ENCODE results near the gene ZRSR2. TPM values are rescaled to one million over a fixed set of nuclear protein-coding genes. Genes with fewer than 3 reads are reported as not detected.
"Not testable (repeated sequence)": the region's sequence is repeated elsewhere in the genome, so short reads cannot be mapped to it uniquely, and the experiment has no call there.

Gene ZRSR2
- total RNA-seq, 1 donor from 2014 or later = 21.5 TPM

- Mint-ChIP-seq H3K27ac (peak overlapping the region; percentile 73), H3K27me3 (ENCODE audit: low read depth) (no peaks in the 10 kb centered on the region)
- no peak for DNase-seq (ENCODE audit: low spot score in 2 of 2, unreplicated experiment in 2 of 2)
These were observed 40.4 kb upstream of the ZRSR2 start for GRCh38 chrX:15749642-15750610.

GRCh38 chrX:15750611-15751154 lies 39.6 kb upstream of the ZRSR2 start:
- no peaks in the 10 kb centered on the region for H3K9me3 Mint-ChIP-seq
- H3K4me1 Mint-ChIP-seq = peaks cover 55% of the 10 kb centered on the region
- peaks cover 9% of the 10 kb centered on the region for H3K36me3 Mint-ChIP-seq
- H3K27ac Mint-ChIP-seq = peak overlapping the region; percentile 6
- no peak overlapping the region for H3K4me3 Mint-ChIP-seq
- no peaks in the 10 kb centered on the region for H3K27me3 Mint-ChIP-seq (ENCODE audit: low read depth)
- DNase-seq (ENCODE audit: low spot score in 2 of 2, unreplicated experiment in 2 of 2) = no peak
- no peak for TF ChIP-seq CTCF (IDR thresholded peaks at IDR 0.05; ENCODE audit: unreplicated experiment)

More at GRCh38 chrX:15749642-15750610, 40.4 kb upstream of the ZRSR2 start:
- H3K4me1 Mint-ChIP-seq = peaks cover 61% of the 10 kb centered on the region
- no peaks in the 10 kb centered on the region for H3K9me3 Mint-ChIP-seq
- peaks cover 9% of the 10 kb centered on the region for H3K36me3 Mint-ChIP-seq
- TF ChIP-seq CTCF (IDR thresholded peaks at IDR 0.05; ENCODE audit: unreplicated experiment) = no peak
- no peak overlapping the region for H3K4me3 Mint-ChIP-seq

- Mint-ChIP-seq H3K27ac (peak overlapping the region; percentile 18), H3K36me3 (peaks cover 10% of the 10 kb centered on the region), H3K9me3 (no peaks in the 10 kb centered on the region), H3K4me1 (peaks cover 52% of the 10 kb centered on the region), H3K27me3 (ENCODE audit: low read depth) (no peaks in the 10 kb centered on the region), H3K4me3 (no peak overlapping the region)
- DNase-seq (ENCODE audit: low spot score in 2 of 2, unreplicated experiment in 2 of 2) = no peak
- no peak for TF ChIP-seq CTCF (IDR thresholded peaks at IDR 0.05; ENCODE audit: unreplicated experiment)
These were observed 39.0 kb upstream of the ZRSR2 start for GRCh38 chrX:15751155-15751819.

- H3K4me1 Mint-ChIP-seq = peaks cover 22% of the 10 kb centered on the region
- TF ChIP-seq CTCF (IDR thresholded peaks at IDR 0.05; ENCODE audit: unreplicated experiment) = no peak
These were observed 35.2 kb upstream of the ZRSR2 start for GRCh38 chrX:15755091-15755490.

GRCh38 chrX:15758140-15758539 lies 32.1 kb upstream of the ZRSR2 start:
- Mint-ChIP-seq H3K36me3 (peaks cover 8% of the 10 kb centered on the region), H3K27me3 (ENCODE audit: low read depth) (no peaks in the 10 kb centered on the region), H3K4me3 (no peak overlapping the region), H3K4me1 (peaks cover 5% of the 10 kb centered on the region), H3K27ac (no peak overlapping the region), H3K9me3 (no peaks in the 10 kb centered on the region)
- DNase-seq (ENCODE audit: low spot score in 2 of 2, unreplicated experiment in 2 of 2) = no peak
- TF ChIP-seq CTCF (IDR thresholded peaks at IDR 0.05; ENCODE audit: unreplicated experiment) = no peak

More at GRCh38 chrX:15755091-15755490, 35.2 kb upstream of the ZRSR2 start:
- no peak overlapping the region for H3K4me3 Mint-ChIP-seq
- H3K27me3 Mint-ChIP-seq (ENCODE audit: low read depth) = no peaks in the 10 kb centered on the region
- no peaks in the 10 kb centered on the region for H3K9me3 Mint-ChIP-seq
- no peak overlapping the region for H3K27ac Mint-ChIP-seq
- no peak for DNase-seq (ENCODE audit: low spot score in 2 of 2, unreplicated experiment in 2 of 2)
- H3K36me3 Mint-ChIP-seq = peaks cover 12% of the 10 kb centered on the region

GRCh38 chrX:15759886-15760285 lies 30.4 kb upstream of the ZRSR2 start:
- not testable (repeated sequence) for DNase-seq (ENCODE audit: low spot score in 2 of 2, unreplicated experiment in 2 of 2); H3K27ac Mint-ChIP-seq

More at GRCh38 chrX:15759886-15760285, 30.4 kb upstream of the ZRSR2 start:
- not testable (repeated sequence) for H3K27me3 Mint-ChIP-seq (ENCODE audit: low read depth); H3K9me3 Mint-ChIP-seq; H3K4me3 Mint-ChIP-seq; H3K36me3 Mint-ChIP-seq; H3K4me1 Mint-ChIP-seq
